HepG2 (cell line): ENCODE data around the gene NDRG2. TPM values are rescaled to one million over a fixed set of nuclear protein-coding genes. Genes with fewer than 3 reads are reported as not detected.

ENCODE experiments used
- ATAC-seq: fragments of 200-7000 bp; cut with Tn5 transposase; 3 replicates; pipeline ENCODE4 v1.9.1; 2020; ENCODE audit warnings: mild to moderate bottlenecking, moderate library complexity
- BruUV-seq: library from RNA; stranded (reverse); fragments of 400-500 nt; replicated peaks from 2 replicates; lab custom pipeline; 2021; lab: Mats Ljungman, UMichigan
- CTCF ChIA-PET: fragments of 300-600 bp; formaldehyde crosslinking; extraction: SDS; loops from one replicate; lab custom pipeline; 2021; ENCODE audit warnings: low total read pairs, inconsistent platforms, low intra/inter-chr PET ratio; lab: Yijun Ruan, JAX
- POLR2A ChIA-PET: fragments of 350-600 bp; sonication (Branson Sonifier 250); formaldehyde crosslinking; loops from one replicate; lab custom pipeline; 2020; ENCODE audit warnings: antibody characterized with exemption, inconsistent platforms; lab: Yijun Ruan, JAX
- DNase-seq: peaks from one replicate; pipeline ENCODE4 v3.0.0-alpha.2; 2015; ENCODE audit warnings: low spot score
- FAIRE-seq: peaks from 3 replicates; lab custom pipeline; 2011; peaks lifted over from hg19 to GRCh38; lab: Jason Lieb, UNC
- H2AFZ ChIP-seq: one replicate; pipeline ENCODE4 v1.6.1; 2011; ENCODE audit warnings: low read length, inconsistent platforms
- H3K27ac ChIP-seq: fragments of 300-600 bp; 3 replicates; pipeline ENCODE4 v1.8.0; 2011; ENCODE audit warnings: mixed run types, mild to moderate bottlenecking, mixed read lengths, low read length, inconsistent platforms; ENCODE audit not compliant: insufficient read depth; ENCODE audit errors: extremely low read length
- H3K27me3 ChIP-seq, 2 experiments: fragments of 200-600 bp in 1 of 2; 2 replicates in 1 of 2; 3 replicates in 1 of 2; pipeline versions ENCODE4 v1.6.0 to v1.8.0; 2011; ENCODE audit warnings: low read length in 2 of 2, mild to moderate bottlenecking in 2 of 2, moderate library complexity in 2 of 2, inconsistent platforms in 1 of 2; ENCODE audit not compliant: insufficient read depth in 2 of 2, control insufficient read depth in 1 of 2
- H3K36me3 ChIP-seq, 2 experiments: fragments of 200-600 bp in 1 of 2; replicated peaks in 1 of 2; 2 replicates in 1 of 2; 3 replicates in 1 of 2; pipeline versions ENCODE4 v1.5.1 to v1.8.0; 2011; ENCODE audit warnings: low read length in 2 of 2, inconsistent platforms in 1 of 2; ENCODE audit not compliant: insufficient read depth in 2 of 2, control insufficient read depth in 1 of 2
- H3K4me1 ChIP-seq: 2 replicates; pipeline ENCODE4 v1.5.1; 2012; ENCODE audit warnings: low read length, inconsistent platforms; ENCODE audit not compliant: insufficient read depth
- H3K4me2 ChIP-seq: 2 replicates; pipeline ENCODE4 v1.6.0; 2011; ENCODE audit warnings: low read depth, low read length, inconsistent platforms
- H3K4me3 ChIP-seq, 3 experiments: fragments of 200-600 bp in 1 of 3; sonication (generic), shearing (Covaris generic) in 1 of 3; replicated peaks in 1 of 3; 2 replicates each; pipeline ENCODE4 v1.5.1; 2011 to 2016; ENCODE audit warnings: low read length in 3 of 3, inconsistent platforms in 2 of 3, low read depth in 2 of 3, mild to moderate bottlenecking in 2 of 3, control low read depth in 1 of 3, mixed read lengths in 1 of 3; ENCODE audit not compliant: insufficient read depth in 1 of 3
- H3K79me2 ChIP-seq: one replicate; pipeline ENCODE4 v1.6.1; 2011; ENCODE audit warnings: low read length, inconsistent platforms; ENCODE audit not compliant: insufficient read depth
- H3K9ac ChIP-seq: 2 replicates; pipeline ENCODE4 v1.6.0; 2011; ENCODE audit warnings: mild to moderate bottlenecking, low read depth, low read length, inconsistent platforms; ENCODE audit not compliant: insufficient read depth
- H3K9me3 ChIP-seq: 2 replicates; pipeline ENCODE4 v1.5.1; 2012; ENCODE audit warnings: mild to moderate bottlenecking, low read length
- H4K20me1 ChIP-seq: 2 replicates; pipeline ENCODE4 v1.6.0; 2011; ENCODE audit warnings: inconsistent platforms, mild to moderate bottlenecking, low read length, moderate library complexity; ENCODE audit not compliant: insufficient read depth
- HOXD1 ChIP-seq: sonication (generic); formaldehyde crosslinking; IDR thresholded peaks from 2 replicates; pipeline ENCODE4 v1.5.0; 2020; ENCODE audit warnings: missing genetic modification reagents
- MAF1 ChIP-seq: sonication (generic); formaldehyde crosslinking; IDR thresholded peaks from 2 replicates; pipeline ENCODE4 v1.5.0; 2020; ENCODE audit warnings: missing genetic modification reagents, borderline replicate concordance
- PHF21A ChIP-seq: sonication (generic); formaldehyde crosslinking; IDR thresholded peaks from 2 replicates; pipeline ENCODE4 v1.5.0; 2020; ENCODE audit warnings: mild to moderate bottlenecking, missing genetic modification reagents
- RXRB ChIP-seq: IDR thresholded peaks from 2 replicates; pipeline ENCODE4 v1.6.1; 2016; ENCODE audit warnings: borderline replicate concordance, missing genetic modification reagents, missing compliant biosample characterization
- ZBTB42 ChIP-seq: sonication (generic); formaldehyde crosslinking; IDR thresholded peaks from 2 replicates; pipeline ENCODE4 v1.5.0; 2020; ENCODE audit warnings: mild to moderate bottlenecking, missing genetic modification reagents
- ZMYM3 ChIP-seq: sonication (generic); formaldehyde crosslinking; IDR thresholded peaks from 2 replicates; pipeline ENCODE4 v1.5.1; 2020; ENCODE audit warnings: mild to moderate bottlenecking, missing genetic modification reagents
- ZNF768 ChIP-seq: sonication (generic); formaldehyde crosslinking; IDR thresholded peaks from 2 replicates; pipeline ENCODE4 v1.4.0; 2020; ENCODE audit warnings: missing genetic modification reagents
- WGBS: methylation state at CpG from one replicate; pipeline ENCODE4 v1.1.6; 2017; ENCODE audit warnings: low lambda C conversion rate; 5-methylcytosine and 5-hydroxymethylcytosine counted together
- in situ Hi-C: cut with HindIII; loops from 2 replicates; pipeline ENCODE4 v1.10.0; 2017; ENCODE audit warnings: low pct_unique_long_range_greater_than_20kb; ENCODE audit not compliant: extremely low pct_ligation_motif_present
- intact Hi-C: fragments of 100-400 bp; cut with micrococcal nuclease; formaldehyde crosslinking; loops from one replicate; pipeline ENCODE4 v1.10.0; 2022; ENCODE audit not compliant: unreplicated experiment
- polyA plus RNA-seq, 8 experiments: library from polyadenylated mRNA; depleted of rRNA in 3 of 8; stranded (reverse) in 7 of 8; unstranded in 1 of 8; fragments of >200 nt; fragmentation: Illumina TruSeq in 4 of 8; extraction: Trizol in 4 of 8; gene quantifications; 2 replicates each; pipeline versions ENCODE4 v1.2.1 to v1.2.3, GENCODE V29; 2011 to 2016; ENCODE audit warnings: low read depth in 4 of 8, missing spikeins in 1 of 8, mixed read lengths in 1 of 8; ENCODE audit not compliant: insufficient read depth in 1 of 8
- total RNA-seq, 5 experiments: library from RNA; depleted of rRNA; stranded (reverse); fragments of >200 nt; fragmentation: Illumina TruSeq; extraction: Trizol; gene quantifications; 2 replicates each; pipeline ENCODE4 v1.2.3, GENCODE V29; 2016; ENCODE audit warnings: low read depth in 1 of 5
- TF ChIP-seq, protein P1 (sequence below): sonication (generic); formaldehyde crosslinking; IDR thresholded peaks from 2 replicates; pipeline ENCODE4 v1.5.0; 2020; ENCODE audit warnings: mild to moderate bottlenecking, missing genetic modification reagents, borderline replicate concordance
- TF ChIP-seq, protein P2 (sequence below): sonication (generic); formaldehyde crosslinking; IDR thresholded peaks from 2 replicates; pipeline ENCODE4 v1.4.0; 2020; ENCODE audit warnings: mild to moderate bottlenecking, missing genetic modification reagents, borderline replicate concordance
- TF ChIP-seq, protein P3 (sequence below): sonication (generic); formaldehyde crosslinking; IDR thresholded peaks from 2 replicates; pipeline ENCODE4; 2020; ENCODE audit warnings: missing genetic modification reagents, mild to moderate bottlenecking, borderline replicate concordance

Gene NDRG2
- total and polyA plus RNA-seq, 2 of the 13 experiments (the other 11 are each of a cell fraction or from before 2014, with no cell fraction given), result 27.2 to 189 TPM

DNA sequence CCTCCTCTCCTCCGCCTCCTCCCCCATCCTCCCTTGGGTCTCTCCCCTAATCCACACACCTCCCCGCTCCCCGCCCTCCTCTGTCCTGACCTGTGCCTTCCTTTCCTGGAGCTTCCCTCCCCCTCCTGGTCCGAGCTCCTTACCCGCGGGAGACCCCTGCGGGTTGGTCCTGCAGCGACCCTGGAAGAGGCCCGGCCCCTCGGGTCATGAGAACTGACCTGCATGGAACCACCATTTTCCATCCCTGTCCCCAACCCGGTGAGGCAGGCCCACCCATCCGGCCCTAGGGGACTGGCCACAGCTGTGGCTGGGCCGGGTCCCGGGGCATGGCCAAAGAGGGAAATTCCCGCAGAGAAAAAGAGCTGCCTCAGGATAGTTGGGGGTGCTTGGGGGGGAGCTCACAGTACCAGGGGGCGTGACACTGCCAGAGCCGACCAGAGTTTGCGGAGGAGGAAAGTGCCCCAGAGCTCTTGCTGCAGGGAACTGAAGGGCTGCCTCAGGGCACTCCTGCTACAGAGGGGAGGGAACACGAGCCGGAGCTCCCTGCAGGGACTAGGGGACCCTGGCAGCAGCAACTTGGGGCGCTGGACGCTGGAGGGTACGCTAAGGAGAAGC lies 45.9 kb upstream of the NDRG2 start:
- peaks cover 6% of the 10 kb centered on the region for H3K79me2 ChIP-seq
- POLR2A ChIA-PET, result interaction anchor here (0.6 to 6.7 kb wide), 25 partner anchors 9 to 728 kb away, joined by 3 to 141 read pairs (median 13); partner anchors contain the start of genes NDRG2, PIP4P1, RNASE4 and RNASE8
- H3K27me3 ChIP-seq, result peaks cover 0 to 7% of the 10 kb centered on the region in 2 experiments; a peak in 1 of 5 replicates
- intact Hi-C loops, result loop anchor here (1.0 kb wide), 1 partner anchor 56 kb away; no protein-coding TSS in a partner anchor
- TSS peak; percentile 46 for BruUV-seq
- FAIRE-seq (no peak), ATAC-seq (peak; percentile 37), DNase-seq (peak; percentile 69)
- WGBS, result under 1% methylated on average over 19 of the region's 23 CpGs
- peaks cover 56% of the 10 kb centered on the region for H3K4me1 ChIP-seq
- H2AFZ ChIP-seq, result no peak overlapping the region
- peak overlapping the region; percentile 80 for H3K9ac ChIP-seq
- no peaks in the 10 kb centered on the region for H3K9me3 ChIP-seq
- H4K20me1 ChIP-seq, result no peaks in the 10 kb centered on the region
- CTCF ChIA-PET, result interaction anchor here (5.8 to 7.5 kb wide), 4 partner anchors 19 to 56 kb away, joined by 35 to 135 read pairs (median 60); no protein-coding TSS in a partner anchor
- peak overlapping the region; percentile 77 for H3K27ac ChIP-seq
- H3K4me2 ChIP-seq, result peak overlapping the region; percentile 87
- peaks cover 9 to 17% of the 10 kb centered on the region in 2 experiments for H3K36me3 ChIP-seq
- H3K4me3 ChIP-seq, result peak overlapping the region; percentile 86 to 90 (median 87)
- in situ Hi-C loops, result no loop called here
- TF ChIP-seq ZMYM3 (CRISPR knock-in tag), result peak; percentile 15; the same call in 1 of the 2 replicates
- no peak for TF ChIP-seq ZBTB42 (CRISPR knock-in tag)
- 0 out of 2 replicates have a peak, but pooled peaks have one; percentile 32 for TF ChIP-seq HOXD1 (CRISPR knock-in tag)
- peak; percentile 38; the same call in 1 of the 2 replicates for TF ChIP-seq PHF21A (CRISPR knock-in tag)
- TF ChIP-seq ZNF768, result peak; percentile 3; the same call in 1 of the 2 replicates
- TF ChIP-seq, protein P1, sequence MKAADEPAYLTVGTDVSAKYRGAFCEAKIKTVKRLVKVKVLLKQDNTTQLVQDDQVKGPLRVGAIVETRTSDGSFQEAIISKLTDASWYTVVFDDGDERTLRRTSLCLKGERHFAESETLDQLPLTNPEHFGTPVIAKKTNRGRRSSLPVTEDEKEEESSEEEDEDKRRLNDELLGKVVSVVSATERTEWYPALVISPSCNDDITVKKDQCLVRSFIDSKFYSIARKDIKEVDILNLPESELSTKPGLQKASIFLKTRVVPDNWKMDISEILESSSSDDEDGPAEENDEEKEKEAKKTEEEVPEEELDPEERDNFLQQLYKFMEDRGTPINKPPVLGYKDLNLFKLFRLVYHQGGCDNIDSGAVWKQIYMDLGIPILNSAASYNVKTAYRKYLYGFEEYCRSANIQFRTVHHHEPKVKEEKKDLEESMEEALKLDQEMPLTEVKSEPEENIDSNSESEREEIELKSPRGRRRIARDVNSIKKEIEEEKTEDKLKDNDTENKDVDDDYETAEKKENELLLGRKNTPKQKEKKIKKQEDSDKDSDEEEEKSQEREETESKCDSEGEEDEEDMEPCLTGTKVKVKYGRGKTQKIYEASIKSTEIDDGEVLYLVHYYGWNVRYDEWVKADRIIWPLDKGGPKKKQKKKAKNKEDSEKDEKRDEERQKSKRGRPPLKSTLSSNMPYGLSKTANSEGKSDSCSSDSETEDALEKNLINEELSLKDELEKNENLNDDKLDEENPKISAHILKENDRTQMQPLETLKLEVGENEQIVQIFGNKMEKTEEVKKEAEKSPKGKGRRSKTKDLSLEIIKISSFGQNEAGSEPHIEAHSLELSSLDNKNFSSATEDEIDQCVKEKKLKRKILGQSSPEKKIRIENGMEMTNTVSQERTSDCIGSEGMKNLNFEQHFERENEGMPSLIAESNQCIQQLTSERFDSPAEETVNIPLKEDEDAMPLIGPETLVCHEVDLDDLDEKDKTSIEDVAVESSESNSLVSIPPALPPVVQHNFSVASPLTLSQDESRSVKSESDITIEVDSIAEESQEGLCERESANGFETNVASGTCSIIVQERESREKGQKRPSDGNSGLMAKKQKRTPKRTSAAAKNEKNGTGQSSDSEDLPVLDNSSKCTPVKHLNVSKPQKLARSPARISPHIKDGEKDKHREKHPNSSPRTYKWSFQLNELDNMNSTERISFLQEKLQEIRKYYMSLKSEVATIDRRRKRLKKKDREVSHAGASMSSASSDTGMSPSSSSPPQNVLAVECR (CRISPR knock-in tag), result peak; percentile 44; the same call in 1 of the 2 replicates
- TF ChIP-seq RXRB (CRISPR knock-in tag), result peak; percentile 62; the same call in 1 of the 2 replicates
- TF ChIP-seq, protein P2, sequence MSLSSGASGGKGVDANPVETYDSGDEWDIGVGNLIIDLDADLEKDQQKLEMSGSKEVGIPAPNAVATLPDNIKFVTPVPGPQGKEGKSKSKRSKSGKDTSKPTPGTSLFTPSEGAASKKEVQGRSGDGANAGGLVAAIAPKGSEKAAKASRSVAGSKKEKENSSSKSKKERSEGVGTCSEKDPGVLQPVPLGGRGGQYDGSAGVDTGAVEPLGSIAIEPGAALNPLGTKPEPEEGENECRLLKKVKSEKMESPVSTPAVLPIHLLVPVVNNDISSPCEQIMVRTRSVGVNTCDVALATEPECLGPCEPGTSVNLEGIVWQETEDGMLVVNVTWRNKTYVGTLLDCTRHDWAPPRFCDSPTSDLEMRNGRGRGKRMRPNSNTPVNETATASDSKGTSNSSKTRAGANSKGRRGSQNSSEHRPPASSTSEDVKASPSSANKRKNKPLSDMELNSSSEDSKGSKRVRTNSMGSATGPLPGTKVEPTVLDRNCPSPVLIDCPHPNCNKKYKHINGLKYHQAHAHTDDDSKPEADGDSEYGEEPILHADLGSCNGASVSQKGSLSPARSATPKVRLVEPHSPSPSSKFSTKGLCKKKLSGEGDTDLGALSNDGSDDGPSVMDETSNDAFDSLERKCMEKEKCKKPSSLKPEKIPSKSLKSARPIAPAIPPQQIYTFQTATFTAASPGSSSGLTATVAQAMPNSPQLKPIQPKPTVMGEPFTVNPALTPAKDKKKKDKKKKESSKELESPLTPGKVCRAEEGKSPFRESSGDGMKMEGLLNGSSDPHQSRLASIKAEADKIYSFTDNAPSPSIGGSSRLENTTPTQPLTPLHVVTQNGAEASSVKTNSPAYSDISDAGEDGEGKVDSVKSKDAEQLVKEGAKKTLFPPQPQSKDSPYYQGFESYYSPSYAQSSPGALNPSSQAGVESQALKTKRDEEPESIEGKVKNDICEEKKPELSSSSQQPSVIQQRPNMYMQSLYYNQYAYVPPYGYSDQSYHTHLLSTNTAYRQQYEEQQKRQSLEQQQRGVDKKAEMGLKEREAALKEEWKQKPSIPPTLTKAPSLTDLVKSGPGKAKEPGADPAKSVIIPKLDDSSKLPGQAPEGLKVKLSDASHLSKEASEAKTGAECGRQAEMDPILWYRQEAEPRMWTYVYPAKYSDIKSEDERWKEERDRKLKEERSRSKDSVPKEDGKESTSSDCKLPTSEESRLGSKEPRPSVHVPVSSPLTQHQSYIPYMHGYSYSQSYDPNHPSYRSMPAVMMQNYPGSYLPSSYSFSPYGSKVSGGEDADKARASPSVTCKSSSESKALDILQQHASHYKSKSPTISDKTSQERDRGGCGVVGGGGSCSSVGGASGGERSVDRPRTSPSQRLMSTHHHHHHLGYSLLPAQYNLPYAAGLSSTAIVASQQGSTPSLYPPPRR (CRISPR knock-in tag), result peak; percentile 34; the same call in 1 of the 2 replicates
- TF ChIP-seq, protein P3, sequence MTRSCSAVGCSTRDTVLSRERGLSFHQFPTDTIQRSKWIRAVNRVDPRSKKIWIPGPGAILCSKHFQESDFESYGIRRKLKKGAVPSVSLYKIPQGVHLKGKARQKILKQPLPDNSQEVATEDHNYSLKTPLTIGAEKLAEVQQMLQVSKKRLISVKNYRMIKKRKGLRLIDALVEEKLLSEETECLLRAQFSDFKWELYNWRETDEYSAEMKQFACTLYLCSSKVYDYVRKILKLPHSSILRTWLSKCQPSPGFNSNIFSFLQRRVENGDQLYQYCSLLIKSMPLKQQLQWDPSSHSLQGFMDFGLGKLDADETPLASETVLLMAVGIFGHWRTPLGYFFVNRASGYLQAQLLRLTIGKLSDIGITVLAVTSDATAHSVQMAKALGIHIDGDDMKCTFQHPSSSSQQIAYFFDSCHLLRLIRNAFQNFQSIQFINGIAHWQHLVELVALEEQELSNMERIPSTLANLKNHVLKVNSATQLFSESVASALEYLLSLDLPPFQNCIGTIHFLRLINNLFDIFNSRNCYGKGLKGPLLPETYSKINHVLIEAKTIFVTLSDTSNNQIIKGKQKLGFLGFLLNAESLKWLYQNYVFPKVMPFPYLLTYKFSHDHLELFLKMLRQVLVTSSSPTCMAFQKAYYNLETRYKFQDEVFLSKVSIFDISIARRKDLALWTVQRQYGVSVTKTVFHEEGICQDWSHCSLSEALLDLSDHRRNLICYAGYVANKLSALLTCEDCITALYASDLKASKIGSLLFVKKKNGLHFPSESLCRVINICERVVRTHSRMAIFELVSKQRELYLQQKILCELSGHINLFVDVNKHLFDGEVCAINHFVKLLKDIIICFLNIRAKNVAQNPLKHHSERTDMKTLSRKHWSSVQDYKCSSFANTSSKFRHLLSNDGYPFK (CRISPR knock-in tag), result peak; percentile 85
- TF ChIP-seq MAF1 (CRISPR knock-in tag), result peak; percentile 34; the same call in 1 of the 2 replicates
